Aorta (tissue), 5 donors: ENCODE results near the gene TXNRD2. TPM values are rescaled to one million over a fixed set of nuclear protein-coding genes. Genes with fewer than 3 reads are reported as not detected.
"Not testable (repeated sequence)": the region's sequence is repeated elsewhere in the genome, so short reads cannot be mapped to it uniquely, and the experiment has no call there.

Source experiments
- ATAC-seq: fragments of 200-7000 bp; cut with Tn5 transposase; one replicate; pipeline ENCODE4 v1.9.1; 2022; ENCODE audit warnings: moderate library complexity; ENCODE audit not compliant: low FRiP score
- DNase-seq, 2 donors: peaks; one replicate each; pipeline ENCODE4 v3.0.0-alpha.2; 2020
- H3K27ac ChIP-seq, 2 donors: one replicate each; pipeline ENCODE4 v1.5.1; 2013; ENCODE audit warnings: low read length in 2 of 2, mild to moderate bottlenecking in 2 of 2, moderate library complexity in 2 of 2, control low read depth in 1 of 2, inconsistent platforms in 1 of 2, low read depth in 1 of 2
- H3K27me3 ChIP-seq, 2 donors: one replicate each; pipeline ENCODE4 v1.6.1; 2013; ENCODE audit warnings: control low read depth in 1 of 2, low read length in 1 of 2, mild to moderate bottlenecking in 1 of 2, moderate library complexity in 1 of 2; ENCODE audit not compliant: insufficient read depth in 2 of 2, control insufficient read depth in 1 of 2
- H3K36me3 ChIP-seq, 2 donors: one replicate each; pipeline ENCODE4 v1.6.1; 2013; ENCODE audit warnings: control low read depth in 1 of 2, low read length in 1 of 2, mild to moderate bottlenecking in 1 of 2; ENCODE audit not compliant: insufficient read depth in 2 of 2, control insufficient read depth in 1 of 2
- H3K4me1 ChIP-seq, 2 donors: one replicate each; pipeline ENCODE4 v1.6.1; 2013; ENCODE audit warnings: low read length in 2 of 2, control low read depth in 1 of 2, mild to moderate bottlenecking in 1 of 2, moderate library complexity in 1 of 2; ENCODE audit not compliant: insufficient read depth in 2 of 2, control insufficient read depth in 1 of 2
- H3K4me3 ChIP-seq, 2 donors: one replicate each; pipeline ENCODE4 v1.5.1; 2013; ENCODE audit warnings: low read length in 2 of 2, control low read depth in 1 of 2, mild to moderate bottlenecking in 1 of 2
- H3K9me3 ChIP-seq: one replicate; pipeline ENCODE4 v1.6.1; 2013; ENCODE audit warnings: mild to moderate bottlenecking, low read length; ENCODE audit not compliant: control insufficient read depth
- WGBS, 2 donors: extraction: QIAGEN DNeasy Blood & Tissue Kit; methylation state at CpG; one replicate each; pipeline ENCODE4 v1.1.7; 2013; 5-methylcytosine and 5-hydroxymethylcytosine counted together
- intact Hi-C, 2 donors: fragments of 100-400 bp; cut with DNase I; formaldehyde crosslinking; loops; one replicate each; pipeline versions ENCODE4 v1.14.2 to v1.15.0; 2022
- polyA plus RNA-seq, 2 donors: library from polyadenylated mRNA; stranded (reverse); fragments of 200-250 nt; gene quantifications; one replicate each; pipeline ENCODE4 v1.2.3, GENCODE V29; 2013
- total RNA-seq, 2 donors: library from RNA; stranded (reverse); fragmentation: NEBNext Ultra II Directional; extraction: Animal tissue kit (Norgen Biotek cat#: 25700); gene quantifications; one replicate each; pipeline ENCODE4 v1.2.1, GENCODE V29; 2021
- donor health status: healthy with polysubstance abuse.
- donor health status: Bipolar disorder and iron deficiency.
- donor health status: DM: no; HTN: no; CAD: no.
- donor health status: DM: no; HTN: no; CAD: no.
- donor health status: DM: yes; HTN: yes; CAD: no.

Gene TXNRD2
- total and polyA plus RNA-seq, 4 donors = 13.3 to 59.0 (median 25.2) TPM

DNA sequence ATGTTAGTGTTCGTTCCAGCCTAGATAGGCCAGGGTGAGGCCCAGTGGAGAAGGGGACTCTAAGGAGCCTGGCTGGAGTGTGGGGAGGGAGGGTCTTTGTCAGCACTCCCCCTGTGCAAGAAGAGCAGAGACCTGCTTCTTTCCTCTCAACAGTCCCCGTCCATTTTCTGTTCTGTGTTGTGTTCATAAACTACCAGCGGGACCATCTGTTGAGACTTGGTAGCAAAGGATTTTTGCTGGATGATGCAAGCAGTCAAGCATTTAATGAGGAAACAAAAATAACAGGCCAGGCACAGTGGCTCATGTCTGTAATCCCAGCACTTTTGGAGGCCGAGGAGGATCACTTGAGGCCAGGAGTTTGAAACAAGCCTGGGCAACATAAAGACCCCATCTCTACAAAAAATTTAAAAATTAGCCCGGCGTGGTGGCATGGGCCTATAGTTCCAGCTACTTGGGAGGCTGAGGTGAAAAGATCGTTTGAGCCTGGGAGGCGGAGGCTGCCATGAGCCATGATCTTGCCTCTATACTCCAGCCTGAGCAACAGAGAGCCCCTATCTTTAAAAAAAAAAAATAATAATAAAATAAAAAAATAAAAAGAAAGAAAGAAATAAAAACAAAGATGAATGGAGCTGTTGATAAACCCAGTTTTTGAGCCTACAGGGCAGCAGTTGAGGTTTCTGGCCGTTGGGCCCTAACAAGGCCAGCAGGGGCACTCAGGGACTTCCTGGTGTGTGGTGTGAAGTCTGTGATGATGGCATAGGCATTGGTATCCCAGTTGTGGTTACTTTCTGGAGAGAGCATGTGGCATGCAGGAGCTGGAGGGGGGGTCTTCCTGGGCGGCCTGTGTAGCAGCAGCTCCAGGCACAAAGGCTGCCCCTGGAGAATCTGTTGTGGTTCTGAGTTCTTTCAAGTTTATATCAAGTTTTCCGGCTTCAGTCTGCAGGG lies 1.7 kb upstream of the TXNRD2 start:
- peak overlapping the region in 1 of 2 donors; percentile 54 for H3K4me3 ChIP-seq
- intact Hi-C loops = no loop called here
- H3K9me3 ChIP-seq = no peaks in the 10 kb centered on the region
- no peaks in the 10 kb centered on the region for H3K27me3 ChIP-seq
- WGBS, 2 donors = 23 to 25% methylated on average over 11 of the region's 11 CpGs
- peaks cover 2 to 6% of the 10 kb centered on the region in 2 donors for H3K4me1 ChIP-seq
- peak; percentile 78 for ATAC-seq
- H3K36me3 ChIP-seq = no peaks in the 10 kb centered on the region
- H3K27ac ChIP-seq = peak overlapping the region; percentile 94 to 100
- DNase-seq = peak in 1 of 2 donors; percentile 50

DNA sequence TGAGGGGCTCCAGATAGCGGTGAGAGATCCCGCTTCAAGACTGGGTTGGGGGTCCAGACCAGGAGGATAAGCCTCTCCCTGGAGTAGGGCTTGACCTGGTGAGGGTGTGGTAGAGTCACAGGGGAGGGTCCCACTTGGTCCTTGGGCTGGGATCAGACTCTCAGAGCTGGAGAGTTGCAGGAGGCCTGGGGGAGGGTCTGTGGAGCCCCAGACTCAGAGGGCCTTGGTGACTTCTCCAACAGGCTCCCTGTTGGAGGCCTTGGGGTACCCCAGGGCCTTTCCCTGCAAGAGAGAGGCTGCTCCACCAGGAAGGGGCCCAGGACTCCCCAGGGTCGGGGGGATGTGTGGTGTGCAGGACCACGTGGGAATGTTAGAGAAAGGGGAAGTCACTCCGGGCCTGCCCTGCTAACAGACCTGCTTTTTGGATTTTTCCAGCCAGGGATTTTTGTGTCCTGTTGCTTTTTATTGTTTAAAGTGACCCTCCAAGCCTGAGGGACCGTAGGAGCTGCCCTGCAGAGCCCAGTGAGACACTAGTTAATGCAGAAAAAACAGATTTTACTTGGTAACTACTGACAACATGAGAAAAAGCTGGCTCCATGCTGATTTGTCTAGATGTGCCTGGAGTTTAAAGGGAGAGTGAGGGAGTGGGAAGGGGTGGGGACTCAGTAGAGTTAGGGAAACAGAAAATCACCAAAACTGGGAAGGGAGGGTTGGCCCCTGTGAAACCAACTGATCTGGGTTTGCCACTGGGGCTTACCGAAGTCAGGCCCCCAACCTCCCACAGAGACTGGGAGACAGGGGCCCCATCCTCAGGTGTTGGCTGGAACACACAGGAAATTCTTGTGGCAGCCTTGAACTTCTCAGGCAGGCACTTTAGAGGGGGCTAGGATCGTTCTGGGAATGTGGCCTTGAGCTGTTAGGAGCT lies 801 bp upstream of the TXNRD2 start:
- no peaks in the 10 kb centered on the region for H3K27me3 ChIP-seq
- peak overlapping the region; percentile 94 to 97 for H3K27ac ChIP-seq
- DNase-seq (peak in 1 of 2 donors; percentile 61), ATAC-seq (peak; percentile 88)
- intact Hi-C loops = no loop called here
- H3K9me3 ChIP-seq = no peaks in the 10 kb centered on the region
- peaks cover 2 to 6% of the 10 kb centered on the region in 2 donors for H3K4me1 ChIP-seq
- 1 to 2% methylated on average over 8 of the region's 8 CpGs for WGBS, 2 donors
- peak overlapping the region; percentile 54 to 92 for H3K4me3 ChIP-seq
- no peaks in the 10 kb centered on the region for H3K36me3 ChIP-seq

DNA sequence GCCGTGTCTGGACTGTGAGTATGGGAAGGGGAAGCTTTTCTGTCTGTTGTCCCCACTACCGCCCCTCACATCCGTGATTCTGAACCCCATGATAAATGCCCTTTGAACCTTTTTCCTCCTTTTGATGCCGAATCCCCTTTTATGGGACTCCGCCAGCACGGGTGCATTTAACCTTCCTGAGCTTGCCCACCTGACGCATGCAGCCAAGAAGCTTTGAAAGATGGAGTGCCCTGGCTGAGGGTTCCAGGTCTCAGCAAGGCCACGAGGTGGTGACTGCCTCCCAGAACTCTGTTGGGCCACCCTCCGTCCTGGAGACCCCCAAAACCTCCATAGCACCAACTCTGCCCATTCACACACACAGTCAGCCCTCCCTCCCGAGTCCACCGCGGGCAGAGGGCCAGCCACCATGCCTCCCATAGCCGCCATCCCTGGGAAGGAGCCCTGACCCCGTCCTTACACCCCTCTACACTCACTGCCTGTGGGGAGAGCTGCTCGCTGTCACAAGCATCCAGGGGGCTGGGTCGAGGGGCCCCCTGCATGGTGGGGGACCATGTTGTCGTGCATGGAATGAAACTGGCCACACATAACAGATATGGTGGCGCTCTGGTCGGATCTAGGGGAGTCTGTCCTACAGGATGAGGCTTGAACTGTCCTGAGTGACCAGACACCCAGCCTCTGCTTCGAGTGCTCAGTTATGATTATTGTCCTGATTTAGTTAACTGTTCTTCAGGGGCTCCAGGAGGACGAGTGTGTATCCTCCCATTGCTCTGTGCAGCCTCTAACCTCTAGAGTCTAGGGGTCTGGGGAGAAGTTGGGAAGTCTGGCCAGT lies 868 bp downstream of the TXNRD2 start:
- no peaks in the 10 kb centered on the region for H3K9me3 ChIP-seq
- intact Hi-C loops = no loop called here
- 58 to 59% methylated on average over 21 of the region's 21 CpGs for WGBS, 2 donors
- ATAC-seq = peak; percentile 2
- H3K27me3 ChIP-seq = no peaks in the 10 kb centered on the region
- peak overlapping the region in 1 of 2 donors; percentile 38 for H3K27ac ChIP-seq
- H3K4me3 ChIP-seq = peak overlapping the region; percentile 54 to 92
- H3K36me3 ChIP-seq = no peaks in the 10 kb centered on the region
- peak; percentile 49 to 78 for DNase-seq
- peaks cover 2 to 6% of the 10 kb centered on the region in 2 donors for H3K4me1 ChIP-seq

DNA sequence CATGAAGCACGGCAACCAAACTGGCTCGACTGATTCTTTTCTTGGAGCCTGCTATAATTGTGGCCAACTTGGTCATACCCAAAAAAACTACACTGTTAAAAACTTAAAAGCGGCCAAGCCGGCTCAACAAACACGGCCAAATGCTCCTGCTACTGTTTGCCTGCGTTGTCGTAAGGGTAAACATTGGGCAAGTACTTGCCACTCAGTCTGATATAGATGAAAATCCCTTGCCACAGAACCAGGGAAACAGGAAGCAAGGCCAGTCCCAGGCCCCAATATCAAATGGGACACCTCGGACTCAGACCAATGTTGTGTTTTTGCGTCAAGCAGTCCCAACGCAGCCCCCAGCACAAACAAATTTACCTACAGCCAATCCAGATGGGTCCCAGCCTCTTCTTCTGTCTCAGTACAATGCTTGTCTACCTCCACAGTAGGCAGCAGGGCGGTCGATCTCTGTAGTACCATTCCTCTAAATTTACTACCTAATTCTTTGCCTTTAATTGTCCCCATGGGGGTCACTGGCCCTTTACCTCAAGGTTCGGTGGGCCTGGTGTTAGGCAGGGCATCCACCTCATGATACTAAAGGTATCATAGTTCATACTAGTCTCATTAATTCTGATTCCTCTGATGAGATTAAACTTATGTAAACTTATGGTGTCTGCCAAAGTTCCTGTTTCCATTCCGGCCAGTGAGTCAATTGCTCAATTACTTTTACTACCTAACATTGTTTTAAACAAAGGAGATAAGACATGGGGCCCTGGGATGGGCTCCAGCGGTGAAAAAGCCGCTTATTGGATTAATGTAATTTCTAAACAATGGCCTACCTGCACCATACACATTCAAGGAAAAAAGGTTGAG lies 3.8 kb downstream of the TXNRD2 start:
- peak in 1 of 2 donors; percentile 44 for DNase-seq
- peaks cover 0 to 2% of the 10 kb centered on the region in 2 donors for H3K4me1 ChIP-seq
- no peak overlapping the region for H3K27ac ChIP-seq
- no peak overlapping the region for H3K4me3 ChIP-seq
- 92 to 93% methylated on average over 16 of the region's 16 CpGs for WGBS, 2 donors
- H3K9me3 ChIP-seq = no peaks in the 10 kb centered on the region
- no peaks in the 10 kb centered on the region for H3K36me3 ChIP-seq
- no peak for ATAC-seq
- intact Hi-C loops = no loop called here
- H3K27me3 ChIP-seq = no peaks in the 10 kb centered on the region

DNA sequence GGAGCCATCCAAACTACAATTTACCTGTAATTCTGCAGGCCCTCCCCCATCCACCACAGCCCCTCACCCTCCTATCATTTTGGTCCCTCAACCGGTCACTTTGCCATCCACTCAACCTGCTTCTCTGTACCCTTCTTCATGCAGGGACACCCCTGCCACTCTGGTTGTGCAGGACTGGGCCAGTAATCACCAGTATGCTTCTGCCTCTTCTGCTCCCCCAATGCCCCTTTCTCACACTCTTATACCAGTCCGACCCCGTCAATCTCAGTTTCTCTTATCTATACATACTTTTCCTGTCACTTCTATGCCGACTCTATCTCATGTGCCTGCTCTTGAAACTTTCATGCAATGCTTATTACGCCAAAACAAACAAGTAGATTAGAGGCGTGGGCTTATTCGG lies 5.1 kb downstream of the TXNRD2 start:
- ATAC-seq = no peak
- peak in 1 of 2 donors; percentile 13 for DNase-seq
- Histone ChIP-seq H3K9me3 (no peaks in the 10 kb centered on the region), H3K36me3 (no peaks in the 10 kb centered on the region), H3K27ac (no peak overlapping the region), H3K4me1 (peaks cover 0 to 2% of the 10 kb centered on the region in 2 donors), H3K4me3 (no peak overlapping the region), H3K27me3 (no peaks in the 10 kb centered on the region)
- intact Hi-C loops = no loop called here
- WGBS, 2 donors = 77 to 78% methylated on average over 7 of the region's 7 CpGs

DNA sequence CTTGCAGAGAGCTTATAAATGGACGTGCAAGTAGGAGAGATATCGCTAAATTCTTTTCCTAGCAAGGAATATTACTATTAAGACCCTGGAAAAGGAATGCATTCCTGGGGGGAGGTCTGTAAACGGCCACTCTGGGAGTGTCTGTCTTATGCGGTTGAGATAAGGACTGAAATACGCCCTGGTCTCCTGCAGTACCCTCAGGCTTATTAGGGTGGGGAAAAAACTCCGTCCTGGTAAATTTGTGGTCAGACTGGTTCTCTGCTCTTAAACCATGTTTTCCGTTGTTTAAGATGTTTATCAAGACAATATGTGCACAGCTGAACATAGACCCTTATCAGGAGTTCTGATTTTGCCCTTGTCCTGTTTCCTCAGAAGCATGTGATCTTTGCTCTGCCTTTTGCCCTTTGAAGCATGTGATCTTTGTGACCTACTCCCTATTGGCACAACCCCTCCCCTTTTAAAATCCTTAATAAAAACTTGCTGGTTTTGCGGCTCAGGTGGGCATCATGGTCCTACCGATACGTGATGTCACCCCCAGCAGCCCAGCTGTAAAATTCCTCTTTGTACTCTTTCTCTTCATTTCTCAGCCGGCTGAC lies 6.4 kb downstream of the TXNRD2 start:
- 92 to 94% methylated on average over 11 of the region's 11 CpGs for WGBS, 2 donors
- H3K4me3 ChIP-seq, ATAC-seq, H3K4me1 ChIP-seq, H3K36me3 ChIP-seq, H3K27me3 ChIP-seq, intact Hi-C loops, H3K27ac ChIP-seq, DNase-seq, H3K9me3 ChIP-seq: not testable (repeated sequence)

DNA sequence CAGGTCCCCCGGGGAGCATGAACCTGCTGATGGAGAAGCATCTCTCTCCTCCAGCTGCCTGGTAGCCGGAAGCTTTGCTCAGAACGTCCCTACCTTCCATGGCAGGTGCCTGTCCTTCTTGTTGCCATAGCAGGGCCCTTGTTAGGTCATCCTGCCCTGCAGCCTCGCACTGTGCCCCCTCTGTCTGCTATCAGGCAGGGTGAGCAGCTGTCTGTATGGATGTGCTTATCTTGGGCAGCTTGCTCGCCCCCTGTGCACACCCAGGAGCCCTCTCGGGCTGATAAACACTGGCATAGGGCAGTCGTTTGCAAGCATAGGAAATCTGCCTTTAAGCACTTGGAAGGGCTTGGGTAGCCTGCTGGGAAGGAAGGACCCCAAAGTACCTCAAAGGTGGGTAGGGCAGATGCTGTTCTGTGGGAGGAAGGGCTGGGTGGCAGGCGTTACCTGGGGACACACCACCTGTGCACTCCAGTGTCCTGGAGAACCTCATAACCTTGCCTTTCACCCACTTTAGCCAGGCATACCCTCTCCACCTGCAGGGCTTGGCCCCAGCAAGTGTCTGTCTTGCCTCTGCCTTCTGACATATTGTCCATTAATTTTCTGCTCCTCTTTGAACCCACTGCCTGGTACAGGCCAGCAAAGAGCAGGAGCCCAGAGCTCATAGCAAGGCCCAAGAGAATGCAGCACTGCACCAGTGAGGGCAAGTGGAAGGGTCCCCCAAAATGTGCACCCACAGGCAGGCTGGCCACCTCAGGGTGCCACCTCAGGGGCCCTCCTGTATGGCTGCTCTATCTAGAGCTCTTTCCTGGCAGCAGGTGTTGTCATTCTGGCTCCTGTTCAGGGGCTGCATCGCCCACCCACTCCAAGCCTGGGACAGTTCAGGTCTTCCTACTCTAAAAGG lies 8.0 kb downstream of the TXNRD2 start:
- intact Hi-C loops = no loop called here
- Histone ChIP-seq H3K36me3 (no peaks in the 10 kb centered on the region), H3K4me1 (no peaks in the 10 kb centered on the region), H3K27ac (no peak overlapping the region), H3K9me3 (no peaks in the 10 kb centered on the region), H3K27me3 (no peaks in the 10 kb centered on the region), H3K4me3 (no peak overlapping the region)
- ATAC-seq = no peak
- 82 to 86% methylated on average over 9 of the region's 9 CpGs for WGBS, 2 donors
- peak in 1 of 2 donors; percentile 42 for DNase-seq
